GM12864 (cell line): ENCODE results near the gene SOCS2.

Source experiments
- DNase-seq: peaks from one replicate; pipeline ENCODE4 v3.0.0-alpha.2; 2011; ENCODE audit warnings: low read depth
- H3K4me3 ChIP-seq: 2 replicates; pipeline ENCODE4 v1.5.1; 2011; ENCODE audit warnings: mild to moderate bottlenecking, low read depth, low read length, control low read depth
- TF ChIP-seq, protein P1 (sequence below): IDR thresholded peaks from 2 replicates; pipeline ENCODE4 v1.5.1; 2011; ENCODE audit warnings: low read depth, mild to moderate bottlenecking, moderate library complexity, low read length, control low read depth, inconsistent platforms; ENCODE audit errors: missing control alignments

SOCS2 gene

GRCh38 chr12:93608313-93608712, 35.8 kb downstream of the SOCS2 start:
- no peak for DNase-seq
- TF ChIP-seq, protein P1, sequence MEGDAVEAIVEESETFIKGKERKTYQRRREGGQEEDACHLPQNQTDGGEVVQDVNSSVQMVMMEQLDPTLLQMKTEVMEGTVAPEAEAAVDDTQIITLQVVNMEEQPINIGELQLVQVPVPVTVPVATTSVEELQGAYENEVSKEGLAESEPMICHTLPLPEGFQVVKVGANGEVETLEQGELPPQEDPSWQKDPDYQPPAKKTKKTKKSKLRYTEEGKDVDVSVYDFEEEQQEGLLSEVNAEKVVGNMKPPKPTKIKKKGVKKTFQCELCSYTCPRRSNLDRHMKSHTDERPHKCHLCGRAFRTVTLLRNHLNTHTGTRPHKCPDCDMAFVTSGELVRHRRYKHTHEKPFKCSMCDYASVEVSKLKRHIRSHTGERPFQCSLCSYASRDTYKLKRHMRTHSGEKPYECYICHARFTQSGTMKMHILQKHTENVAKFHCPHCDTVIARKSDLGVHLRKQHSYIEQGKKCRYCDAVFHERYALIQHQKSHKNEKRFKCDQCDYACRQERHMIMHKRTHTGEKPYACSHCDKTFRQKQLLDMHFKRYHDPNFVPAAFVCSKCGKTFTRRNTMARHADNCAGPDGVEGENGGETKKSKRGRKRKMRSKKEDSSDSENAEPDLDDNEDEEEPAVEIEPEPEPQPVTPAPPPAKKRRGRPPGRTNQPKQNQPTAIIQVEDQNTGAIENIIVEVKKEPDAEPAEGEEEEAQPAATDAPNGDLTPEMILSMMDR, result no peak
- H3K4me3 ChIP-seq, result no peak overlapping the region

GRCh38 chr12:93609281-93610192, 37.1 kb downstream of the SOCS2 start:
- H3K4me3 ChIP-seq, result no peak overlapping the region
- TF ChIP-seq, protein P1, result no peak
- DNase-seq, result no peak

DNA sequence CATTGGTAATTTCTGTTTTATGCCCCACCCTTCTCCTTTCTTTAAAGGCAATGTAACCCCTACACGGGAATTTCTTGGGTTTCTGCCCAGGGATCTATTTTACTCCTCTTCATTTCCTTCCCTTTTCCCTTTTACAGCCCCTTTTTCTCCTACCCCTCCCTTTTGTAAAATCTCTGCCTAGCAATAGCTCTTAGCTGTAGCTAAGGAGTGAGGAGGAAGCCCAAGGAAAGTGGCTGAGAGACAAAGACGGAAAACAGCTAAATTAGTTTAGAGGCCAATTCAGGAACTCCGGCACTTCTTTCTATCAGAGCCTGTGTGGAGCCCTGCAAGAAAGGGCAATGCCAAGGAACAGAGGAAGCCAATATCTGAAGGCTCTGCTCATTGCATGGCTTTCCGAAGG, 40.3 kb downstream of the SOCS2 start:
- no peak overlapping the region for H3K4me3 ChIP-seq
- DNase-seq, result no peak
- TF ChIP-seq, protein P1, result no peak

- TF ChIP-seq, protein P1, result no peak
- no peak overlapping the region for H3K4me3 ChIP-seq
- DNase-seq, result no peak
Measured at GRCh38 chr12:93614917-93615596, 42.6 kb downstream of the SOCS2 start.

DNA sequence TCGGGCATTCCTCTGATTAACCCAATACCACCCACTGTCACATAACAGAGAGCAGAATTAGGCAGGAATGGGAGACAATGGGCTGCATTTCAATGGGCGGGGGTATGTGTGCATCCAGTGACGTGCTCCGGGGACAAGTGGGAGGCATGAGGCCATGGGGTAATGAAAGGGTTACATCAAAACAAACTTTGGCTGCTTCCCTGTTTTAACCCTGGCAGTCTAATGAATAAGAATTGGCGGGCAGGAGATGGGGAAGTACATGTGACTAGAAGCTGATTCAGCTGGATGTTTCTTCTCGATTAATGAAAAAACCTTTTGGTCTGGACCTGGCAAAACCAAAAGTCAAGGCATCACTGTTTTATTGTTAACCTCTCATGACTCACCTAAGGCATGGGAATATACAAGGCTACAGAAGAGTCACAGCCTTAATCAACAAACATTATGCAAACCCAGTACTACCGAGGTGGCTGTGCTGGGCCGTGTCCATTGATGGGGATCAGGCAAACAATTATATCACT, 44.2 kb downstream of the SOCS2 start:
- no peak overlapping the region for H3K4me3 ChIP-seq
- DNase-seq, result no peak
- TF ChIP-seq, protein P1, result no peak

- H3K4me3 ChIP-seq, result no peak overlapping the region
- DNase-seq, result no peak
- TF ChIP-seq, protein P1, result no peak
Measured at GRCh38 chr12:93618891-93619410, 46.5 kb downstream of the SOCS2 start.
